Stomach (tissue), 9 donors: ENCODE results near the gene SMIM29. TPM values are rescaled to one million over a fixed set of nuclear protein-coding genes. Genes with fewer than 3 reads are reported as not detected.
"Not testable (repeated sequence)": the region's sequence is repeated elsewhere in the genome, so short reads cannot be mapped to it uniquely, and the experiment has no call there.

Experiments
- DNase-seq, 2 donors: peaks; one replicate each; pipeline versions ENCODE4 v3.0.0 to v3.0.0-alpha.2; 2013 to 2019
- H3K27ac ChIP-seq, 5 donors: fragments of 200-600 bp in 4 of 5; sonication (generic) in 4 of 5; one replicate each; pipeline ENCODE4 v1.5.1; 2013 to 2019; ENCODE audit warnings: mild to moderate bottlenecking in 1 of 5, moderate library complexity in 1 of 5
- H3K27me3 ChIP-seq, 3 donors: fragments of 200-600 bp; sonication (generic); one replicate each; pipeline ENCODE4 v1.5.1; 2017 to 2019; ENCODE audit warnings: mixed run types in 1 of 3
- H3K36me3 ChIP-seq, 4 donors: fragments of 200-600 bp; sonication (generic); 1 replicate in 3 of 4; 2 replicates in 1 of 4; pipeline ENCODE4 v1.5.1; 2016 to 2019
- H3K4me1 ChIP-seq, 4 donors: fragments of 200-600 bp; sonication (generic); one replicate each; pipeline ENCODE4 v1.5.1; 2016 to 2019
- H3K4me3 ChIP-seq, 4 donors: fragments of 200-600 bp; sonication (generic) in 3 of 4; one replicate each; pipeline ENCODE4 v1.5.1; 2016 to 2019; ENCODE audit warnings: mild to moderate bottlenecking in 1 of 4
- H3K9me3 ChIP-seq, 4 donors: fragments of 200-600 bp; sonication (generic); one replicate each; pipeline ENCODE4 v1.5.1; 2016 to 2019
- EP300 ChIP-seq: sonication (generic); formaldehyde crosslinking; IDR thresholded peaks from one replicate; pipeline ENCODE4 v1.6.1; 2017; ENCODE audit warnings: antibody characterized with exemption
- POLR2A ChIP-seq, 4 donors: fragments of 450-650 bp; IDR thresholded peaks; one replicate each; pipeline ENCODE4 v1.6.1; 2016; ENCODE audit warnings: antibody characterized with exemption in 4 of 4, control low read depth in 2 of 4, mild to moderate bottlenecking in 1 of 4, moderate library complexity in 1 of 4
- POLR2AphosphoS5 ChIP-seq, 3 donors: sonication (generic); formaldehyde crosslinking; IDR thresholded peaks; one replicate each; pipeline ENCODE4 v1.6.1; 2016; ENCODE audit warnings: antibody characterized with exemption in 3 of 3
- WGBS, 5 donors: extraction: QIAGEN DNeasy Blood & Tissue Kit in 3 of 5; methylation state at CpG; one replicate each; pipeline versions ENCODE4 v1.1.5 to v1.1.7; 2013 to 2018; 5-methylcytosine and 5-hydroxymethylcytosine counted together
- intact Hi-C: fragments of 100-400 bp; cut with DNase I; formaldehyde crosslinking; loops from one replicate; pipeline ENCODE4 v1.15.1; 2023; ENCODE audit warnings: low total_unique reads
- polyA plus RNA-seq, 3 donors: library from polyadenylated mRNA; stranded (reverse); fragments of 200-250 nt; gene quantifications; one replicate each; pipeline ENCODE4 v1.2.3, GENCODE V29; 2013
- total RNA-seq, 5 donors: library from RNA; depleted of rRNA; stranded (reverse); fragments of >200 nt; gene quantifications; one replicate each; pipeline versions ENCODE4 v1.1.0 to v1.2.3, GENCODE V29; 2014 to 2016
- TF ChIP-seq, protein P1 (sequence below), 7 experiments: fragments of 450-650 bp in 4 of 7; fragments of 200-600 bp in 3 of 7; sonication (generic) in 3 of 7; IDR thresholded peaks; one replicate each; pipeline ENCODE4 v1.5.1; 2016 to 2019; ENCODE audit warnings: antibody characterized with exemption in 7 of 7, control low read depth in 2 of 7, mild to moderate bottlenecking in 1 of 7
- donor health status: healthy with polysubstance abuse.
- donor health status: Bipolar disorder and iron deficiency.
- donor health status: healthy.

SMIM29 gene
- total and polyA plus RNA-seq, 8 donors, result 2.8 to 49.1 (median 26.7) TPM

DNA sequence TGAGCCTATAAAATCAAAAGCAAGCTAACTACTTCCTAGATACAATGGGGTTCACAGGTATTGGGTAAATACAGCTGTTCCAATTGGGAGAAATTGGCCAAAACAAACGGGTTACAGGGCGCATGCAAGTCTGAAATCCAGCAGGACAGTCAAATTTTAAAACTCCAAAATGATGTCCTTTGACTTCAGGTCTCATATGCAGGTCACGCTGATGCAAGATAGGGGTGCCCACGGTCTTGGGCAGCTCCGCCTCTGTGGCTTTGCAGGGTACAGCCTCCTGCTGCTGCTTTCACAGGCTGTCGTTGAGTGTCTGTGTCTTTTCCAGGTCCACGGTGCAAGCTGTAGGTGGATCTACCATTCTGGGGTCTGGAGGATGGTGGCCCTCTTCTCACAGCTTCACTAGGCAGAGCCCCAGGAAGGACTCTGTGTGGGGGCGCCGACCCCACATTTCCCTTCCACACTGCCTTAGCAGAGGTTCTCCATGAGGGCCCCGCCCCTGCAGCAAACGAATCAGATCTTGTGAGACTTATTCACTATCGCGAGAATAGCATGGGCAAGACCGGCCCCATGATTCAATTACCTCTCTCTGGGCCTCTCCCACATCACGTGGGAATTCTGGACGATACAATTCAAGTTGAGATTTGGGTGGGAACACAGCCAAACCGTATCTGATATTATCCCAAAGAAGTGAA, 11.9 kb upstream of the SMIM29 start:
- no peak for TF ChIP-seq POLR2AphosphoS5 (IDR thresholded peaks at IDR 0.05)
- TF ChIP-seq, protein P1, sequence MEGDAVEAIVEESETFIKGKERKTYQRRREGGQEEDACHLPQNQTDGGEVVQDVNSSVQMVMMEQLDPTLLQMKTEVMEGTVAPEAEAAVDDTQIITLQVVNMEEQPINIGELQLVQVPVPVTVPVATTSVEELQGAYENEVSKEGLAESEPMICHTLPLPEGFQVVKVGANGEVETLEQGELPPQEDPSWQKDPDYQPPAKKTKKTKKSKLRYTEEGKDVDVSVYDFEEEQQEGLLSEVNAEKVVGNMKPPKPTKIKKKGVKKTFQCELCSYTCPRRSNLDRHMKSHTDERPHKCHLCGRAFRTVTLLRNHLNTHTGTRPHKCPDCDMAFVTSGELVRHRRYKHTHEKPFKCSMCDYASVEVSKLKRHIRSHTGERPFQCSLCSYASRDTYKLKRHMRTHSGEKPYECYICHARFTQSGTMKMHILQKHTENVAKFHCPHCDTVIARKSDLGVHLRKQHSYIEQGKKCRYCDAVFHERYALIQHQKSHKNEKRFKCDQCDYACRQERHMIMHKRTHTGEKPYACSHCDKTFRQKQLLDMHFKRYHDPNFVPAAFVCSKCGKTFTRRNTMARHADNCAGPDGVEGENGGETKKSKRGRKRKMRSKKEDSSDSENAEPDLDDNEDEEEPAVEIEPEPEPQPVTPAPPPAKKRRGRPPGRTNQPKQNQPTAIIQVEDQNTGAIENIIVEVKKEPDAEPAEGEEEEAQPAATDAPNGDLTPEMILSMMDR (IDR thresholded peaks at IDR 0.05), result no peak
- no peak for TF ChIP-seq POLR2A (IDR thresholded peaks at IDR 0.05)
- no peak for TF ChIP-seq EP300
- H3K4me1 ChIP-seq, result no peaks in the 10 kb centered on the region
- no peaks in the 10 kb centered on the region for H3K9me3 ChIP-seq
- H3K36me3 ChIP-seq, result peaks cover 0 to 3% (median 0%) of the 10 kb centered on the region in 4 donors
- no peak overlapping the region for H3K4me3 ChIP-seq
- DNase-seq, result no peak
- 63 to 77% (median 75%) methylated on average over 17 of the region's 17 CpGs for WGBS, 5 donors
- H3K27ac ChIP-seq, result no peak overlapping the region
- intact Hi-C loops, result no loop called here
- H3K27me3 ChIP-seq, result no peaks in the 10 kb centered on the region

DNA sequence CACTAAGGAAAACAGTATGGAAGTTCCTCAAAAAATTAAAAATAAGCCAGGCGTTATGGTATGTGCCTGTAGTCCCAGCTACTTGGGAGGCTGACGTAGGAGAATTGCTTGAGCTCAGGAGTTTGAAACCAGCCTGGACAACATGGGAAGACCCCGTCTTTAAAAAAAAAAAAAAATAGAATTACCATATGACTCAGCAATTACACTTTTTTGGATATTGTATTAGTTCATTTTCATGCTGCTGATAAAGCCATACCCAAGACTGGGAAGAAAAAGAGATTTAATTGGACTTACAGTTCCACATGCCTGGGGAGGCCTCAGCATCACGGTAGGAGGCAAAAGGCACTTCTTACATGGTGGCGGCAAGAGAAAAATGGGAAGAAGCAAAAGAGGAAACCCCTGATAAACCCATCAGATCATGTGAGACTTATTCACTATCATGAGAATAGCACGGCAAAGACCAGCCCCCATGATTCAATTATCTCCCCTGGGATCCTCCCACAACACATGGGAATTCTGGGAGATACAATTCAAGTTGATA, 10.8 kb upstream of the SMIM29 start:
- Histone ChIP-seq H3K36me3 (peaks cover 0 to 3% (median 0%) of the 10 kb centered on the region in 4 donors), H3K27me3 (no peaks in the 10 kb centered on the region), H3K9me3 (no peaks in the 10 kb centered on the region), H3K27ac (no peak overlapping the region), H3K4me1 (no peaks in the 10 kb centered on the region), H3K4me3 (no peak overlapping the region)
- intact Hi-C loops, result no loop called here
- TF ChIP-seq EP300 (no peak), POLR2AphosphoS5 (IDR thresholded peaks at IDR 0.05) (no peak), POLR2A (IDR thresholded peaks at IDR 0.05) (no peak)
- TF ChIP-seq, protein P1 (IDR thresholded peaks at IDR 0.05), result no peak
- 87 to 95% (median 93%) methylated on average over 6 of the region's 6 CpGs for WGBS, 5 donors
- DNase-seq, result no peak

- H3K9me3 ChIP-seq, intact Hi-C loops, H3K4me3 ChIP-seq, H3K36me3 ChIP-seq, H3K27ac ChIP-seq, DNase-seq, H3K27me3 ChIP-seq: not testable (repeated sequence)
- WGBS, 5 donors, result 24 to 50% (median 49%) methylated on average over 2 of the region's 2 CpGs
- H3K4me1 ChIP-seq, result peaks cover 11 to 21% (median 19%) of the 10 kb centered on the region in 4 donors
Observed at GRCh38 chr6:34252395-34252794, 3.6 kb upstream of the SMIM29 start.

DNA sequence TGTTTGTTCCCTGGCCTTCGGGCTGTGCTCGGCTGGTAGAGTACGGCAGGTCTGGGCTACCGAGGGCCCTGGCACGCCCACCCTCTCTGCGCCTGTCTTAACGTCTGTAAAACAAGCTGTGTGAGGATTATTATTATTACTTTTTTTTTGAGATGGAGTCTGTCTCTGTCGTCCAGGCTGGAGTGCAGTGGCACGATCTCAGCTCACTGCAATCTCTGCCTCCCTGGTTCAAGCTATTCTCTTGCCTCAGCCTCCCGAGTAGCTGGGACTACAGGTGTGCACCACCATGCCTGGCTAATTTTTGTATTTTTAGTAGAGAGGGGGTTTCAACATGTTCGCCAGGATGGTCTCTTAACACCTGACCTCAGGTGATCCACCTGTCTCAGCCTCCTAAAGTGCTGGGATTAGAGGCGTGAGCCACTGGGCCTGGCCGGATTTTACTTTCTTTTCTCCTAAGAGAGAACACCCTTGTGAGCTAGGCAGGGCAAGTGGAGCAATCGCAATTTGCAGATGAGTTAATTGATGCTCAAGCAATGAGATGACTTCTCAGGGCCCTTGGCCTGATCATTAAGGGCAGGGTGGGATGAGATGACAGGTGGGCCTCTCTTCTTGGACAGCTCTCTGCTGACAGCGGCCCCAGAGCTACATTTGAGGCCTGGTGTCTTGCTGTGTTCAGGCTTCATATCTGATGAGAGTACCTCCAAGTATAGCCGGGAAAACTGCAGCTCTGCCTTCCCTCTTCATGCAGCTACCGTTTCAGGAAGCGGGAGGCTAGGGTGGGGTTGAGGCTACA, 859 bp upstream of the SMIM29 start:
- intact Hi-C loops, result loop anchor here (5.0 kb wide), 1 partner anchor 163 kb away; no protein-coding TSS in a partner anchor
- Histone ChIP-seq H3K36me3 (peaks cover 0 to 6% (median 1%) of the 10 kb centered on the region in 4 donors), H3K4me3 (peak overlapping the region; percentile 63 to 89 (median 66)), H3K4me1 (peaks cover 15 to 42% (median 30%) of the 10 kb centered on the region in 4 donors), H3K27me3 (no peaks in the 10 kb centered on the region), H3K27ac (peak overlapping the region; percentile 86 to 94 (median 89)), H3K9me3 (no peaks in the 10 kb centered on the region)
- WGBS, 5 donors, result 40 to 43% (median 43%) methylated on average over 18 of the region's 18 CpGs
- TF ChIP-seq POLR2AphosphoS5 (IDR thresholded peaks at IDR 0.05) (no peak), POLR2A (IDR thresholded peaks at IDR 0.05) (no peak)
- no peak for DNase-seq

- no peaks in the 10 kb centered on the region for H3K9me3 ChIP-seq
- peaks cover 26 to 56% (median 41%) of the 10 kb centered on the region in 4 donors for H3K4me1 ChIP-seq
- H3K36me3 ChIP-seq, result peaks cover 0 to 15% (median 5%) of the 10 kb centered on the region in 4 donors
- H3K27ac ChIP-seq, result peak overlapping the region; percentile 86 to 94 (median 89)
- WGBS, 5 donors, result 8 to 18% (median 11%) methylated on average over 11 to 17 of the region's 17 CpGs
- no peaks in the 10 kb centered on the region for H3K27me3 ChIP-seq
- TF ChIP-seq, protein P1 (IDR thresholded peaks at IDR 0.05), result no peak
- TF ChIP-seq POLR2A (IDR thresholded peaks at IDR 0.05), result no peak
- TF ChIP-seq POLR2AphosphoS5 (IDR thresholded peaks at IDR 0.05), result no peak
- no peak for TF ChIP-seq EP300
- peak overlapping the region; percentile 63 to 89 (median 66) for H3K4me3 ChIP-seq
- intact Hi-C loops, result loop anchor here (5.0 kb wide), 1 partner anchor 164 kb away; no protein-coding TSS in a partner anchor
- DNase-seq, result peak; percentile 52 to 73
Observed at GRCh38 chr6:34248198-34248726, 544 bp downstream of the SMIM29 start.
